ENCODE measurements around the gene AFF4.

- no peak for TF ChIP-seq CTCF (IDR thresholded peaks at IDR 0.05)
- TF ChIP-seq POLR2AphosphoS5 (IDR thresholded peaks at IDR 0.05; ENCODE audit: insufficient read depth in 1 of 2, low read depth in 1 of 2), result no peak
Observed at GRCh38 chr5:132901730-132902129, 61.7 kb downstream of the AFF4 start.
